Vagina (tissue), 2 donors: ENCODE measurements around the gene GNG7.

Experiments used
- POLR2AphosphoS5 ChIP-seq, 2 donors: sonication (generic); formaldehyde crosslinking; IDR thresholded peaks; one replicate each; pipeline ENCODE4 v1.9.0; 2017; ENCODE audit warnings: antibody characterized with exemption in 2 of 2, mild to moderate bottlenecking in 2 of 2, low read depth in 1 of 2; ENCODE audit not compliant: insufficient read depth in 1 of 2
- TF ChIP-seq, protein P1 (sequence below), 3 experiments: fragments of 450-650 bp in 2 of 3; fragments of 200-600 bp in 1 of 3; sonication (generic) in 1 of 3; IDR thresholded peaks; one replicate each; pipeline ENCODE4 v1.5.1; 2017 to 2019; ENCODE audit warnings: antibody characterized with exemption in 3 of 3, mild to moderate bottlenecking in 2 of 3, moderate library complexity in 2 of 3

- TF ChIP-seq, protein P1, sequence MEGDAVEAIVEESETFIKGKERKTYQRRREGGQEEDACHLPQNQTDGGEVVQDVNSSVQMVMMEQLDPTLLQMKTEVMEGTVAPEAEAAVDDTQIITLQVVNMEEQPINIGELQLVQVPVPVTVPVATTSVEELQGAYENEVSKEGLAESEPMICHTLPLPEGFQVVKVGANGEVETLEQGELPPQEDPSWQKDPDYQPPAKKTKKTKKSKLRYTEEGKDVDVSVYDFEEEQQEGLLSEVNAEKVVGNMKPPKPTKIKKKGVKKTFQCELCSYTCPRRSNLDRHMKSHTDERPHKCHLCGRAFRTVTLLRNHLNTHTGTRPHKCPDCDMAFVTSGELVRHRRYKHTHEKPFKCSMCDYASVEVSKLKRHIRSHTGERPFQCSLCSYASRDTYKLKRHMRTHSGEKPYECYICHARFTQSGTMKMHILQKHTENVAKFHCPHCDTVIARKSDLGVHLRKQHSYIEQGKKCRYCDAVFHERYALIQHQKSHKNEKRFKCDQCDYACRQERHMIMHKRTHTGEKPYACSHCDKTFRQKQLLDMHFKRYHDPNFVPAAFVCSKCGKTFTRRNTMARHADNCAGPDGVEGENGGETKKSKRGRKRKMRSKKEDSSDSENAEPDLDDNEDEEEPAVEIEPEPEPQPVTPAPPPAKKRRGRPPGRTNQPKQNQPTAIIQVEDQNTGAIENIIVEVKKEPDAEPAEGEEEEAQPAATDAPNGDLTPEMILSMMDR (IDR thresholded peaks at IDR 0.05) = no peak
- TF ChIP-seq POLR2AphosphoS5 (IDR thresholded peaks at IDR 0.05; ENCODE audit: insufficient read depth in 1 of 2, low read depth in 1 of 2) = no peak
These were observed 55.5 kb downstream of the GNG7 start for GRCh38 chr19:2646866-2647535.
